Hepatocyte (in vitro differentiated cells): Measurements from ENCODE around the gene SNRPD3. TPM values are rescaled to one million over a fixed set of nuclear protein-coding genes. Genes with fewer than 3 reads are reported as not detected.

ENCODE experiments used
- DNase-seq: peaks from one replicate; pipeline ENCODE4 v3.0.0-alpha.2; 2016; ENCODE audit warnings: low spot score
- H2AFZ ChIP-seq: fragments of 200-600 bp; sonication (generic); 2 replicates; pipeline ENCODE4 v1.6.0; 2016; ENCODE audit warnings: antibody characterized with exemption, mild to moderate bottlenecking
- H3K27ac ChIP-seq: fragments of 200-600 bp; sonication (generic); 2 replicates; pipeline ENCODE4 v1.5.1; 2016; ENCODE audit warnings: mild to moderate bottlenecking
- H3K27me3 ChIP-seq: fragments of 200-600 bp; sonication (generic); 2 replicates; pipeline ENCODE4 v1.6.1; 2016
- H3K36me3 ChIP-seq: fragments of 200-600 bp; sonication (generic); replicated peaks from 2 replicates; pipeline ENCODE4 v1.5.1; 2016; ENCODE audit warnings: low read depth; ENCODE audit not compliant: insufficient read depth
- H3K4me1 ChIP-seq: fragments of 200-600 bp; sonication (generic); 2 replicates; pipeline ENCODE4 v1.5.1; 2016; ENCODE audit warnings: mild to moderate bottlenecking, moderate library complexity; ENCODE audit not compliant: insufficient read depth
- H3K4me2 ChIP-seq: fragments of 200-600 bp; sonication (generic); 2 replicates; pipeline ENCODE4 v1.6.0; 2016
- H3K4me3 ChIP-seq: fragments of 200-600 bp; sonication (generic); 2 replicates; pipeline ENCODE4 v1.5.1; 2016; ENCODE audit warnings: mild to moderate bottlenecking
- H3K79me2 ChIP-seq: fragments of 200-600 bp; sonication (generic); 2 replicates; pipeline ENCODE4 v1.6.0; 2017; ENCODE audit warnings: mild to moderate bottlenecking
- H3K9me2 ChIP-seq: fragments of 200-600 bp; sonication (generic); replicated peaks from 2 replicates; pipeline ENCODE4 v1.6.0; 2017; ENCODE audit warnings: mild to moderate bottlenecking; ENCODE audit not compliant: insufficient read depth
- H3K9me3 ChIP-seq: fragments of 200-600 bp; sonication (generic); 2 replicates; pipeline ENCODE4 v1.5.1; 2016; ENCODE audit warnings: low read depth, mild to moderate bottlenecking
- H4K20me1 ChIP-seq: fragments of 200-600 bp; sonication (generic); 2 replicates; pipeline ENCODE4 v1.6.0; 2016; ENCODE audit warnings: mild to moderate bottlenecking; ENCODE audit not compliant: insufficient read depth, poor library complexity, severe bottlenecking
- EZH2 ChIP-seq: fragments of 200-600 bp; sonication (generic); IDR thresholded peaks from 2 replicates; pipeline ENCODE4 v1.6.1; 2016; ENCODE audit warnings: antibody characterized with exemption, mild to moderate bottlenecking, borderline replicate concordance
- EZH2phosphoT487 ChIP-seq: fragments of 200-600 bp; sonication (generic); IDR thresholded peaks from one replicate; pipeline ENCODE4 v1.6.1; 2018; ENCODE audit warnings: antibody characterized with exemption, mild to moderate bottlenecking, low read depth, moderate library complexity; ENCODE audit not compliant: unreplicated experiment, severe bottlenecking
- WGBS: methylation state at CpG from one replicate; pipeline ENCODE4 v1.1.6; 2016; ENCODE audit warnings: low lambda C conversion rate; ENCODE audit errors: missing lambda C conversion rate; 5-methylcytosine and 5-hydroxymethylcytosine counted together
- polyA plus RNA-seq: library from polyadenylated mRNA; unstranded; fragments of >200 nt; fragmentation: Nextera tagmentation; extraction: Ambion mirVana; gene quantifications from 2 replicates; pipeline ENCODE4 v1.2.1, GENCODE V29; 2016
- total RNA-seq: library from RNA; depleted of rRNA; stranded (reverse); fragments of >200 nt; gene quantifications from 2 replicates; pipeline ENCODE4 v1.2.3, GENCODE V29; 2014
- TF ChIP-seq, protein P1 (sequence below): fragments of 200-600 bp; sonication (generic); IDR thresholded peaks from 2 replicates; pipeline ENCODE4 v1.5.1; 2016; ENCODE audit warnings: antibody characterized with exemption, mild to moderate bottlenecking; ENCODE audit not compliant: poor library complexity

Gene SNRPD3
- total and polyA plus RNA-seq, 2 experiments from 2014 or later = 122 to 185 TPM

DNA sequence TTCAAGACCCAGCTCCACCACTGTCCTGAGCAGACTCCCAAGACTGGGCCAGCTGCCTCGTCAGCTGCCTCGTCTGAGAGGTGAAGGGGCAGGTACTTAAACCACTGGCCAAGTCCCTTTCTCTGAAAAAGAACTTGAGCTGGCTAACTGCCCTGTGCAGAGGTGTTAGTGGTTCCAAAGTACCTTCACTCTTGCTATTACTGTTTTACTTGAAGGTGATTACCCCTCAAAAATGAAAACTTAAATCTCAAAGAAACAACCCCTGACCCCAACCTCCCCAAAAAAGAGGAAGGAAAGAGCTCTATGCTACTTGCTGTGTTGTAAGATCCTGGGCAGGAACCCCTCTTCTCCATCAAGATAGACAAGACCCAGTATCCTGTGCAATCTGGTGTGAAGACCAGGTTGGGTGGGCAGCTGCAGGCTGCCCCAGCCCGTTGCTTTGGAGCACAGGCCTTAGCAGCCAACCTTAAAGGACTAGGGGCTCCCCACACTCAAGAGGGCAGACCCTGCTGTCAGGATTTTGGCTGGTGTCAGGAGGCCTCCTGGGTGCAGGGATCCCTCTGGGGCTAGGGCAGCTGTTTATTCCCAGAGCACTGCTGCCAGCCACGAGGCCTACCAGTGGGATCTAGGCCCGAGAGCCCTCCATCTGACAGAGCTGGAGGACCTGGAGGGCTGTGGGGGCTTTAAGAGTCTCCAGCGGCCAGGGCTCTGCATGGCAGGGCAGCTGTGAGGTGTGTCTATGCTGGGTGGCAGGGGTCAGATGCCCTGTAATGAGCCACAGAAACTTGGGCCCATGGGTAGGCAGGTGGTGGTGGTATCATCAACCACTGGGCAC, 13.9 kb upstream of the SNRPD3 start:
- Histone ChIP-seq H3K27me3 (no peaks in the 10 kb centered on the region), H4K20me1 (no peaks in the 10 kb centered on the region), H3K27ac (no peak overlapping the region), H3K4me2 (no peak overlapping the region), H3K9me3 (no peaks in the 10 kb centered on the region), H3K4me1 (peaks cover 8% of the 10 kb centered on the region), H3K36me3 (no peaks in the 10 kb centered on the region), H3K4me3 (no peak overlapping the region), H3K79me2 (peaks cover under 1% of the 10 kb centered on the region), H2AFZ (no peak overlapping the region), H3K9me2 (no peaks in the 10 kb centered on the region)
- TF ChIP-seq EZH2 (no peak), EZH2phosphoT487 (no peak)
- TF ChIP-seq, protein P1, sequence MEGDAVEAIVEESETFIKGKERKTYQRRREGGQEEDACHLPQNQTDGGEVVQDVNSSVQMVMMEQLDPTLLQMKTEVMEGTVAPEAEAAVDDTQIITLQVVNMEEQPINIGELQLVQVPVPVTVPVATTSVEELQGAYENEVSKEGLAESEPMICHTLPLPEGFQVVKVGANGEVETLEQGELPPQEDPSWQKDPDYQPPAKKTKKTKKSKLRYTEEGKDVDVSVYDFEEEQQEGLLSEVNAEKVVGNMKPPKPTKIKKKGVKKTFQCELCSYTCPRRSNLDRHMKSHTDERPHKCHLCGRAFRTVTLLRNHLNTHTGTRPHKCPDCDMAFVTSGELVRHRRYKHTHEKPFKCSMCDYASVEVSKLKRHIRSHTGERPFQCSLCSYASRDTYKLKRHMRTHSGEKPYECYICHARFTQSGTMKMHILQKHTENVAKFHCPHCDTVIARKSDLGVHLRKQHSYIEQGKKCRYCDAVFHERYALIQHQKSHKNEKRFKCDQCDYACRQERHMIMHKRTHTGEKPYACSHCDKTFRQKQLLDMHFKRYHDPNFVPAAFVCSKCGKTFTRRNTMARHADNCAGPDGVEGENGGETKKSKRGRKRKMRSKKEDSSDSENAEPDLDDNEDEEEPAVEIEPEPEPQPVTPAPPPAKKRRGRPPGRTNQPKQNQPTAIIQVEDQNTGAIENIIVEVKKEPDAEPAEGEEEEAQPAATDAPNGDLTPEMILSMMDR = no peak
- no peak for DNase-seq
- WGBS = 98% methylated on average over 6 of the region's 6 CpGs

DNA sequence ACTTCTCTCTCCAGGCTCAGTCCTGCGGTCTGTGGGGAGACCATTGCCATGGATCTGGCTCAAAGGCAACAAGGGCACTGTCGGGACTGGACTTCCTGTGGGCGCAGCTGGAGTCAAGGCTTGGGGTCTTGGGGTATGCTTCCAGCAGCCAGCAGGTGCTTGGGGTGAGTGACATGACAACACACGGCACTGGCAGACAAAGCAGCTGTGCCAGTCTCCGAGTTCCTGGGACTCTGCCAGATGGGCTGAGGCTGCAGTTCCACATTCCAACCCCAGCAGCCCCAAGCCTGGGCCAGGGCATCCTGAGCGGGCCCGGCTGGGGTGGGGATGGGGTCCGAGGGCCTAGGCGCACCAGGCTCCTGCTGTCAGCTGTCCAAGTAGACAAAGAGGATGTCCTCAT, 13.2 kb upstream of the SNRPD3 start:
- H3K4me1 ChIP-seq = peaks cover 8% of the 10 kb centered on the region
- no peaks in the 10 kb centered on the region for H4K20me1 ChIP-seq
- no peak overlapping the region for H3K4me2 ChIP-seq
- H3K27me3 ChIP-seq = no peaks in the 10 kb centered on the region
- TF ChIP-seq EZH2 (no peak), EZH2phosphoT487 (no peak)
- TF ChIP-seq, protein P1 = no peak
- no peak overlapping the region for H3K4me3 ChIP-seq
- H2AFZ ChIP-seq = no peak overlapping the region
- no peak for DNase-seq
- H3K27ac ChIP-seq = no peak overlapping the region
- H3K9me3 ChIP-seq = no peaks in the 10 kb centered on the region
- no peaks in the 10 kb centered on the region for H3K9me2 ChIP-seq
- 96% methylated on average over 9 of the region's 9 CpGs for WGBS
- H3K79me2 ChIP-seq = peaks cover 8% of the 10 kb centered on the region
- H3K36me3 ChIP-seq = no peaks in the 10 kb centered on the region

GRCh38 chr22:24543185-24543601, 12.6 kb upstream of the SNRPD3 start:
- peaks cover 13% of the 10 kb centered on the region for H3K79me2 ChIP-seq
- H4K20me1 ChIP-seq = no peaks in the 10 kb centered on the region
- no peak overlapping the region for H3K27ac ChIP-seq
- WGBS = 95% methylated on average over 7 of the region's 7 CpGs
- no peak overlapping the region for H2AFZ ChIP-seq
- H3K9me2 ChIP-seq = no peaks in the 10 kb centered on the region
- peaks cover 8% of the 10 kb centered on the region for H3K4me1 ChIP-seq
- H3K27me3 ChIP-seq = no peaks in the 10 kb centered on the region
- no peak for DNase-seq
- no peak for TF ChIP-seq EZH2phosphoT487
- TF ChIP-seq EZH2 = no peak
- TF ChIP-seq, protein P1 = no peak
- H3K4me2 ChIP-seq = no peak overlapping the region
- H3K9me3 ChIP-seq = no peaks in the 10 kb centered on the region
- no peaks in the 10 kb centered on the region for H3K36me3 ChIP-seq
- H3K4me3 ChIP-seq = no peak overlapping the region
